GM12872 (cell line): ENCODE measurements around the gene SEMA6C.

ENCODE experiments used
- TF ChIP-seq, protein P1 (sequence below): IDR thresholded peaks from 3 replicates; pipeline ENCODE4 v1.5.1; 2011; ENCODE audit warnings: low read depth, mild to moderate bottlenecking, low read length, moderate library complexity; ENCODE audit not compliant: insufficient read depth

SEMA6C gene, protein sequence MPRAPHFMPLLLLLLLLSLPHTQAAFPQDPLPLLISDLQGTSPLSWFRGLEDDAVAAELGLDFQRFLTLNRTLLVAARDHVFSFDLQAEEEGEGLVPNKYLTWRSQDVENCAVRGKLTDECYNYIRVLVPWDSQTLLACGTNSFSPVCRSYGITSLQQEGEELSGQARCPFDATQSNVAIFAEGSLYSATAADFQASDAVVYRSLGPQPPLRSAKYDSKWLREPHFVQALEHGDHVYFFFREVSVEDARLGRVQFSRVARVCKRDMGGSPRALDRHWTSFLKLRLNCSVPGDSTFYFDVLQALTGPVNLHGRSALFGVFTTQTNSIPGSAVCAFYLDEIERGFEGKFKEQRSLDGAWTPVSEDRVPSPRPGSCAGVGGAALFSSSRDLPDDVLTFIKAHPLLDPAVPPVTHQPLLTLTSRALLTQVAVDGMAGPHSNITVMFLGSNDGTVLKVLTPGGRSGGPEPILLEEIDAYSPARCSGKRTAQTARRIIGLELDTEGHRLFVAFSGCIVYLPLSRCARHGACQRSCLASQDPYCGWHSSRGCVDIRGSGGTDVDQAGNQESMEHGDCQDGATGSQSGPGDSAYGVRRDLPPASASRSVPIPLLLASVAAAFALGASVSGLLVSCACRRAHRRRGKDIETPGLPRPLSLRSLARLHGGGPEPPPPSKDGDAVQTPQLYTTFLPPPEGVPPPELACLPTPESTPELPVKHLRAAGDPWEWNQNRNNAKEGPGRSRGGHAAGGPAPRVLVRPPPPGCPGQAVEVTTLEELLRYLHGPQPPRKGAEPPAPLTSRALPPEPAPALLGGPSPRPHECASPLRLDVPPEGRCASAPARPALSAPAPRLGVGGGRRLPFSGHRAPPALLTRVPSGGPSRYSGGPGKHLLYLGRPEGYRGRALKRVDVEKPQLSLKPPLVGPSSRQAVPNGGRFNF

DNA sequence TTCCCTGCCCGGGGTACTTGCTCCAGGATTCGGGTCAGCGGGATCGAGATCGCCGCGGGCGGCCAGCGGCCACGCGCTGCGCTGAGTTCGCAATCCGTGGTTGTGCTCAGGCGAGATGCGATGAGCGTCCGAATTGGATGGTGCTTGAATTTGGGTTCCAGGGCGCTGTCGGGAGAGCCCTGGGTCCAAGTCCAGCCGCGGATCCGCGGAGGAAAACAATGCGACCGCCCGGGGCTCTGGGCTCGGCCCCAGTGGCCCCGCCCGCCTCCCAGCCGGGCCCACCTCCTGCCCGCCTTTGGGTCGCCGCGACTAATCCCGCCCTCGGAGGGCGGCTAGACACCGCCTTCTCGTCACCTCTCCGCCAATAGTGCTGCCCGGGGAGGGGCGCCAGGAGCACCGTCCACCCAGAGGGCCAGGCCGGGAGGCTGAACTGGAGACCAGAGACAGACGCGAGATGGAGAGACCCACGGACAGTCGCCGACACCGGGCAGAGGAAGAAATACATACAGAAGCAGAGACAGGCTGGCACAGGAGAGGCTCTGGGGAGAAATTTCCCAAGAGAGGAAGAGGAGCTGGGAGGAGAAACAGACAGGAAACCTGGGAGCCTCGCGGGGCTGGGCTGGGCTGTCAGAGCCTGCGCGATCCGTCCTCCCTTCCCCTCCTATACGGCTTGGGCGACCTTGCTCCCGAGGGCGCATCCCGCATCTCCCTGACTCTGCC, at the start of gene SEMA6C:
Gene SEMA6C (minus strand): TSS at position 220 of the 720 bp plus-strand sequence. CDS start 4,010 bp downstream, outside the sequence.
- TF ChIP-seq, protein P1, sequence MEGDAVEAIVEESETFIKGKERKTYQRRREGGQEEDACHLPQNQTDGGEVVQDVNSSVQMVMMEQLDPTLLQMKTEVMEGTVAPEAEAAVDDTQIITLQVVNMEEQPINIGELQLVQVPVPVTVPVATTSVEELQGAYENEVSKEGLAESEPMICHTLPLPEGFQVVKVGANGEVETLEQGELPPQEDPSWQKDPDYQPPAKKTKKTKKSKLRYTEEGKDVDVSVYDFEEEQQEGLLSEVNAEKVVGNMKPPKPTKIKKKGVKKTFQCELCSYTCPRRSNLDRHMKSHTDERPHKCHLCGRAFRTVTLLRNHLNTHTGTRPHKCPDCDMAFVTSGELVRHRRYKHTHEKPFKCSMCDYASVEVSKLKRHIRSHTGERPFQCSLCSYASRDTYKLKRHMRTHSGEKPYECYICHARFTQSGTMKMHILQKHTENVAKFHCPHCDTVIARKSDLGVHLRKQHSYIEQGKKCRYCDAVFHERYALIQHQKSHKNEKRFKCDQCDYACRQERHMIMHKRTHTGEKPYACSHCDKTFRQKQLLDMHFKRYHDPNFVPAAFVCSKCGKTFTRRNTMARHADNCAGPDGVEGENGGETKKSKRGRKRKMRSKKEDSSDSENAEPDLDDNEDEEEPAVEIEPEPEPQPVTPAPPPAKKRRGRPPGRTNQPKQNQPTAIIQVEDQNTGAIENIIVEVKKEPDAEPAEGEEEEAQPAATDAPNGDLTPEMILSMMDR, result no peak

DNA sequence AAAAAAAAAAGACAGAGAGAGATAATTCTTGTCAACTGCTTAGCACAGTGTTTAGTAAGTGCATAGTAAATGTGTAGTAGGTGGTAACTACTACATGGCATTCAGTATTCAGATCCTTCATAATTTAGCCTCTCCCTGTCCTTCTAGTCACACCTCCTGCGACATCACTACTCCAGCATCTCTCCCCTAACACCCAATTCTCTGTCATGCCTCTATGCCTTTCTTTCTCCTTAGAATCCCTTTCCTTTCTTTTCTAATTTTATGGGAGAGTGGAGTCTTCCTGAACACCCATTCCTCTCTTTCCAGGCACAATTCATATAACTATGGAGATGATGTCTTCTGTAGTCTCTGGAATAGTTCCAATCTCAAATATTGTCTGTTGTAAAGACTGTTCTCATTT, 47.4 kb upstream of the SEMA6C start:
- TF ChIP-seq, protein P1, result no peak

DNA sequence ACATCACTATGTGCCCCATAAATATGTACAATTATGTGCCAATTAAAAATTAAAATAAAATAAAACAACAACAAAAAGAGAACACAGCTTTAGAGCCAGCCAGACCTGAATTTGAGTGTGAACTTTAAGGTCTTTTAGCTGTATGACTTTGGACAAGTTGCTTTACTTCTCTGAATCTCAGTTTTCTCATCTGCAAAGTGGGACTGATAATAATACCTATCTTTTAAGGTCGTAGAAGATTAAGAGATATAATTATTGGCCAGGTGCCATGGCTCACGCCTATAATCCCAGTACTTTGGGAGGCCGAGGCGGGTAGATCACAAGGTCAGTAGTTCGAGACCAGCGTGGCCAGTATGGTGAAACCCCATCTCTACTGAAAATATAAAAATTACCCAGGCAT, 46.9 kb upstream of the SEMA6C start:
- TF ChIP-seq, protein P1, result no peak

DNA sequence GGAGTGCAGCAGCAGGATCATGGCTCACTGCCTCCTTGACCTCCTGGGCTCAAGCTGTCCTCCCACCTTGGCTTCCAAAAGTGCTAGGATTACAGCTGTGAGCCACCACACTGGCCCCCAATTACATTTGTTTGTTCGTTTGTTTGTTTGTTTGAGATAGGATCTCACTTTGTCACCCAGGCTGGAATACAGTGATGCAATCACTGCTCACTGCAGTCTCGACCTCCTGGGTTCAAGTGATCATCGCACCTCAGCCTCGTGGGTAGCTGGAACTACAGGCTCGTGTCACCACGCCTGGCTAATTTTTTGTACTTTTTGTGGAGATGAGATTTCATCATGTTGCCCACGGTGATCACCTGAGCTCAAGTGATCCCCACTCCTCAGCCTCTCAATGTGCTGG, 45.6 kb upstream of the SEMA6C start:
- TF ChIP-seq, protein P1, result no peak

DNA sequence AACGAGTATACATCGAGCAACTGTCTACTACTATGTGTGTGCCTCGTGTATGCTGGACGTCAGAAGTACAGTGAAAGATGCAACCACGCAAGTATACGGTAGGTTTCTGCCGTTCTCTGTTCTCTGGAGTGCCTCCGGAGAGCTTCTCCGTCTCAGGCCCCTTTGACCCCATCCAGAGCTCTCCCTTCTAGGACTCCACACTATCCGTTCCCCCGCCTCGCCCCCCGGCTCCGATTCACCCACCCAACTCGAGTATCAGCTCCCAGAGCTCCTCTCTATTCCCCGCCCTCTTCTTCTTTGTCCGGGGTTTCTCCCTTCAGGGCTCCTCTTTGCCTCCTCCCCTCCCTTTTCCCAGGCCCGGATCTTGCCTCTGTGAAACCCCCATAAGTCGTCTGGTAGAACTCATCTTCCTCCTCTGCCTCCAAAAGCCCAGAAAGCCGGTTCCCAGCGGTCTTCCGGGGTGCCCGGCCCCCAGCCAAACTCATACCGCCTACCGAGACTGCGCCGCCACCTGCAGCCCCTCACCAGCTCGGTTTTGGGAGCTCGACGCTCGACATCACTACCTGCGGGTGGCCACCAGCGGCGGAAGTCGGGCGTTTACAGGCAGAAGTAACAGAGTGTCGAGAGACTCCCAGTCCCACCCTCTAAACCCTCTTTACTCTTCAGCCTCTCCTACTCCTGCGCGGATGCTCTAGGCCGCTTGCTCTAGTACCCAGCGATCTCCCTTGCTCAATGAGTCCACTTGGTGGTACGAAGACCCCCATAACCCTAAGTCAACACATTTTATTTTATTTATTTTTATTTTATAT, 43.4 kb upstream of the SEMA6C start, which contains the start of gene VPS72:
Gene VPS72 (minus strand): TSS at position 561 of the 809 bp plus-strand sequence. CDS start 76 bp downstream, at position 485.
- TF ChIP-seq, protein P1, result no peak

DNA sequence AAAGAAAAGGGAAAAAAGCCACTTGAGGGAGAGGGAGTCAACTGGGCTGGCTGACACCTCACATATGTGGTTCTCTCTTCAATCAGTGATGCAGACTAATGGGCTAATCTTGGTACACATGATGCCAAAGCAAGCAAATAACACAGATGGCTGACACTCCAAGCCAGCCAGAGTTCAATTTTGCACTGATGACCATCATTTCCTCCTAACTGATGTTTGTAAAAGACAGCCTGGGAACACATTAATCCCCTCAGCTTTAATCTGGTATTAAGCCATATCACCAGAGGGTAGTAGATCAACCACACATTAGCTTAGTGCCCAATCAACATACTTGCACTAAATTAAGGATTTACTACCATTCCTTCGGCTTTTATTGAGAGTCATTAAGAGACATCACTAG, 40.8 kb upstream of the SEMA6C start:
- TF ChIP-seq, protein P1, result no peak
